HK-2 (cell line): Measurements from ENCODE around the gene VWA5B2.

Source experiments
- DNase-seq: peaks from one replicate; pipeline ENCODE4 v3.0.0-alpha.2; 2018; ENCODE audit not compliant: unreplicated experiment

Gene VWA5B2

GRCh38 chr3:184223946-184224345 is 5.4 kb upstream of the VWA5B2 start:
- no peak for DNase-seq

DNA sequence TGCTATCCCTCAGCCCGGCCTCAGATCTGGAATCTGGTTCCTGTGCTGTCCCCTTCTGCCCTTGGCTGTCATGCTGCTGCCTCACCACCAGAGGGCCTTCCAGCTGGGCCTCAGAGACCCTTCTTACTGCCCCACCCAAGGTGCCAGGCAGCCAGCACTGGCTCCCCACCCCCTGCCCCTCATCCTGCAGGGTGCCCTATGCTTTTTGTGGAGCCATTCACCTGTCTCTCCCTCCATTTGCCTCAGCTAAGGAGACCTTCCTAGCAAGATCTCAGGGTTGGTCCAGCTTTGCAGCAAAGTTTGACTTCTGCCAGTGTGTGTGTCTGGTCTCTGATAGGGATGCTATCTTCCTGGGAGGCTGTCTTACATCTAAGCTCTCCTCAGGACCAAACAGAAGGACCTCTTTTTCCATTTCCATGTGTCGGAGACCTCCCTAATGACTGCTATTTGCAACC is 1.9 kb upstream of the VWA5B2 start:
- DNase-seq = no peak

DNA sequence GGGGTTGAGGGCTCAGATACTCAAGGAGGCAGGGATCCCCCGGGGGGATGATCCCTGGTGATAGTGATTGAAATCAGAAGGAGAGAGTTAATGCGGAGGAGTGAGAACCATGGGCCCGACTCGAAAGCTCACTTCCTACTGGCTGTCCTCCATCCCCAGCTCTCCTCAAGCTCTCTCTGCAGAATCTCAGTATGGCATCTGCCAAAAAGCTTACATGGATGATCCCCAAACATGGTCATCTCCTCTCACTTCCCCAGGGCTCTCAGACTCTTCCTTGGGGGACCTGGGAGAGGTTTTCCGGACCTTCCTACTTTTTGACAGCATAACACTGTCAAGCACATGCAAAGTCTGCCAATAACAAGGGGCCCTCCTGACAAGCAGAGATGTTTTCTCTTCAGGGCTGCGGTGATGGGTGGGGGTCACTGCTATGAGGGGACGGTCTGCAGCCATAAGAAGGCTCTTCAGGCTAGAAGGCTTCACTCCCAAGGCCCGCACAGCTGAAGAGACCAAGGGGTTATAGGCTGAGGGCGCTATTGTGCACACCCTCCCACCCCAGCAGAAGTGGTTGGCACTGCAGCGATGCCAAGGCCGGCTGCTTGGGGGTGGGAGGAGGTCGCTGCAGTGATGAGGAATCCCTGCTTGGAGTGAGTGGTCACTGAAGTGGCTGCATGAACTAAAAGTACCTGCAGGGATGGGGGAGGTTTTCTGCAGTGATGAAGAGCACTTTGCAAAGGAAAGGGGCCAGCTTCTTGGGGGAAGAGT is 828 bp upstream of the VWA5B2 start:
- no peak for DNase-seq

GRCh38 chr3:184230081-184230602 is 757 bp downstream of the VWA5B2 start:
- no peak for DNase-seq

DNA sequence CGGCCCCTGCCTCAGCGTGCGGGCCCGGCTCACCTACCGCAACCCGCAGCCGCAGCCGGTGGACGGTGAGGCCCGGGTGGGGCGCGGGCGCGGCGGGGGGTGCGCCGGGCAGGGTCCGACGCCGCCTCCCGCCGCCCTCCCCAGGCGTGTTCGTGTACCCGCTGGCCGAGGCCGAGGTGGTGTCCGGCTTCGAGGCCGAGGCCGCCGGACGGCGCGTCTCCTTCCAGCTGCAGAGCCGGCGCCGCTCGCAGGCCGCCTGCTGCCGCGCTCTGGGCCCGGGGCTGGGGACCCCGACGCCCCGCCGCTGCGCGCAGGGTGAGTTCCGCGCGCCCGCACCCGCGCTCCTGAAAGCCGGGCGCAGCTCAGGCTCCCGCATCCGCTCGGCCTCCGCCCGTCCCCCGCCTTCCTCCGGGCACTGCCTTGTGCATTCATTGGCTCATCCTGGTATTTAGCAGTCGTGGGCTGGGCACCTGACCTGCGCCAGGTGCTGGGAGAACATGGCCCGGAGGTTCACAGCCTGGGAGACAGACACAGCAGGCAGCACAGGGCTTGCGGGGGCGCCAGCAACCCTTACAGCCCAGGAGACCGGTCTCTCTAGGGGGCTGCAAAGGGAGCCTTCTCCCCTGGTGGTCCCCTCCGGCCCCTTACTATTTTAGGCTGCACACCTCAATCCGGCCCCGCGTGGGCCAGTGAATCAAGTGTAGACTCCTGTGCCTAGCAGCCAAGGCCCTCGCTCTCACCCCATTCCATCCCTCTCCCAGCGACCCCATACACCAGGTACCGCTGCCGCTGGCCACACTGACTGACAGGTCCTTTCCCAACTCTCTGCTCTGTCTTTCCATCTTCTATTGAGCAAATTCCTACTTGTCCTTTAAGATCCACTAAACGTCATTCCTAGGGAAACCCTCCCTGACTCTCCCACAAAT is 1.5 kb downstream of the VWA5B2 start:
- no peak for DNase-seq

GRCh38 chr3:184231671-184232070 is 2.3 kb downstream of the VWA5B2 start:
- DNase-seq = no peak

DNA sequence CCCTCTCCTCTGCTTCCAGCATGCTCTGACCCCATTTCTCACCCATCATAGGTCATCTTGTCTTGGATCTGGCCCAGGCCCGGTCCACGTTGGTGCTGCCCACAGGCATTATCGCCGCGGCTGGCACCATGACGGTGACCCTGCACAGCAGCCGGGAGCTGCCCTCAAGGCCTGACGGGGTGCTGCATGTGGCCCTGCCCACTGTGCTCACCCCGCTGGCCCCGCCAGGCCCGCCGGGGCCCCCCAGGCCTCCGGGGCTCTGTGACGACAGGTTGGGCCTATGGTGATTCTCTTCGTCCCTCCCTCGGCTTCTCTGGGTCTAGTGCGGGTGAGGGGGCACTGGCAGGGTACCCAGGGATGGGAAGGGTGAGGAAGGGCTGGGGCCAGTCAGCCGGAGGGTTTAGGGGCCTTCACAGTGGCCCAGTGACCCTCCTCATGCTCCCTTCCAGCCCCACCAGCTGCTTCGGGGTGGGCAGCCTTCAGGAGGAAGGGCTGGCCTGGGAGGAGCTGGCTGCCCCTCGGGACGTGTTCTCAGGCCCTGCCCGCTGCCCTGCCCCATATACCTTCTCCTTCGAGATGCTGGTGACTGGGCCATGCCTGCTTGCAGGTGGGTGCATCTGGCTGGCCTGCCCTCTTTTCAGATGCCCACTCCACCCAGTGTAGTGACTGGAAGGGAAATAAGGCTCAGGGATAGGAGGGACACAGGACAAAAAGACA is 3.9 kb downstream of the VWA5B2 start:
- DNase-seq = no peak

DNA sequence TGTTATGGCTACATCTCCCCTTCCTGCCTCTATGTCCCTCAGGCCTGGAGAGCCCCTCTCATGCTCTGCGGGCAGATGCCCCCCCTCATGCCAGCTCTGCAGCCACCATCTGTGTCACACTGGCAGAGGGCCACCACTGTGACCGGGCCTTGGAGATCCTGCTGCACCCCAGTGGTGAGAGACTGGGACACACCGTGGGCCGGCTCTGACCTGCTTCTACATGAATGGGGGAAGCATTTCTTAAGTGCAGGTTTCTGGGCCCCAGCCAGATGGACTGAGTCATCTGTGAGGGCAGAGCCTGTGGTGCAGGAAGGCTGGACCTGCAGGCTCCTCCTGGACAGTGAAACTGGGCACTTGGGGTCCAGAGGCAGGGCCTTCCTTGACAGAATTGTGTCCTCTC is 4.8 kb downstream of the VWA5B2 start:
- peak; percentile 89 for DNase-seq

- DNase-seq = no peak
Measured at GRCh38 chr3:184234671-184235380, 5.4 kb downstream of the VWA5B2 start.

- DNase-seq = no peak
Measured at GRCh38 chr3:184235381-184236032, 6.1 kb downstream of the VWA5B2 start.

- no peak for DNase-seq
Measured at GRCh38 chr3:184236033-184236410, 6.6 kb downstream of the VWA5B2 start.

- no peak for DNase-seq
Measured at GRCh38 chr3:184236636-184237035, 7.3 kb downstream of the VWA5B2 start.

DNA sequence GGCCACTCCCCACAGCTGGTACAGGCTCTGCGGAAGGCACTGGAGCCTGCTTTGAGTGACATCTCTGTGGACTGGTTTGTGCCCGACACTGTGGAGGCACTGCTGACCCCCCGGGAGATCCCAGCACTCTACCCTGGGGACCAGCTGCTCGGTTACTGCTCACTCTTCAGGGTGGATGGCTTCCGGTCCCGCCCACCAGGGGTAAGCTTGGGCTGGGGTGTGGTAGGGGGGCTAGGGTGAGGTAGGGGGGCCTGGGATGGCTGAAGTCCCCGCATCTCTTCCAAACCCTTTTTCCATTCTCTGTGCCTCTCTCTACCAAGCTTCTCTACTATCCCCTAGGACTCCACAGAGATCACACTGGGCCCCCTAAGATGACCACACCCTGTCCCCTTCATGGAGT is 7.8 kb downstream of the VWA5B2 start:
- no peak for DNase-seq

- DNase-seq = no peak
Measured at GRCh38 chr3:184237807-184238206, 8.4 kb downstream of the VWA5B2 start.

DNA sequence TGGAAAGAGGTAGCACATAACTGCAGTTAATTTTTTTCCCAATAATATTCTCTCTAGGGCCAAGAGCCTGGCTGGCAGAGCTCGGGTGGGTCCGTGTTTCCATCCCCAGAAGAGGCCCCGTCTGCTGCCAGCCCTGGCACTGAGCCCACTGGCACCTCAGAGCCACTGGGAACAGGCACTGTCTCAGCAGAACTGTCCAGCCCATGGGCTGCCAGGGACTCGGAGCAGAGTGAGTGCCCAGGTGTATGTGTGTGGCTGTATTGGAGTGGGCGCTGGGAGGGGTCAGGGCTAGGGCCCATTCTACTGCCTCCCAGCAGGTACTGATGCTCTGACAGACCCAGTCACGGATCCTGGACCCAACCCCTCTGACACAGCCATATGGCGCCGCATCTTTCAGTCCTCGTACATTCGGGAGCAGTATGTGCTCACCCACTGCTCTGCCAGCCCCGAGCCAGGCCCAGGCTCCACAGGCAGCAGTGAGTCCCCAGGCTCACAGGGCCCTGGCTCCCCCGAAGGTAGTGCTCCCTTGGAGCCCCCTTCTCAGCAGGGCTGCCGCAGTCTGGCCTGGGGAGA is 8.9 kb downstream of the VWA5B2 start:
- no peak for DNase-seq

GRCh38 chr3:184239221-184239620 is 9.8 kb downstream of the VWA5B2 start:
- no peak for DNase-seq

GRCh38 chr3:184239708-184240107 is 10.3 kb downstream of the VWA5B2 start:
- no peak for DNase-seq

GRCh38 chr3:184240384-184241140 is 11.2 kb downstream of the VWA5B2 start:
- no peak for DNase-seq

- no peak for DNase-seq
Measured at GRCh38 chr3:184241141-184241446, 11.7 kb downstream of the VWA5B2 start.
